Omental fat pad (tissue), 4 donors: ENCODE measurements around the gene CPA2. TPM values are rescaled to one million over a fixed set of nuclear protein-coding genes. Genes with fewer than 3 reads are reported as not detected.

Experiments used
- ATAC-seq: fragments of 150-250 bp; one replicate; pipeline ENCODE4 v1.9.1; 2016; ENCODE audit warnings: mild to moderate bottlenecking, moderate library complexity; ENCODE audit not compliant: low FRiP score
- DNase-seq: peaks from one replicate; pipeline ENCODE4 v3.0.0-alpha.2; 2019; ENCODE audit warnings: low spot score
- total RNA-seq, 4 donors: library from RNA; depleted of rRNA; stranded (reverse); fragments of >200 nt; gene quantifications; one replicate each; pipeline ENCODE4 v1.1.0, GENCODE V29; 2016
- TF ChIP-seq, protein P1 (sequence below), 3 donors: fragments of 450-650 bp; IDR thresholded peaks; one replicate each; pipeline ENCODE4 v1.5.1; 2016 to 2017; ENCODE audit warnings: antibody characterized with exemption in 3 of 3, mild to moderate bottlenecking in 3 of 3, moderate library complexity in 2 of 3

Gene CPA2
- total RNA-seq, 4 donors from 2014 or later = 0.88 TPM; not detected in 3

- TF ChIP-seq, protein P1, sequence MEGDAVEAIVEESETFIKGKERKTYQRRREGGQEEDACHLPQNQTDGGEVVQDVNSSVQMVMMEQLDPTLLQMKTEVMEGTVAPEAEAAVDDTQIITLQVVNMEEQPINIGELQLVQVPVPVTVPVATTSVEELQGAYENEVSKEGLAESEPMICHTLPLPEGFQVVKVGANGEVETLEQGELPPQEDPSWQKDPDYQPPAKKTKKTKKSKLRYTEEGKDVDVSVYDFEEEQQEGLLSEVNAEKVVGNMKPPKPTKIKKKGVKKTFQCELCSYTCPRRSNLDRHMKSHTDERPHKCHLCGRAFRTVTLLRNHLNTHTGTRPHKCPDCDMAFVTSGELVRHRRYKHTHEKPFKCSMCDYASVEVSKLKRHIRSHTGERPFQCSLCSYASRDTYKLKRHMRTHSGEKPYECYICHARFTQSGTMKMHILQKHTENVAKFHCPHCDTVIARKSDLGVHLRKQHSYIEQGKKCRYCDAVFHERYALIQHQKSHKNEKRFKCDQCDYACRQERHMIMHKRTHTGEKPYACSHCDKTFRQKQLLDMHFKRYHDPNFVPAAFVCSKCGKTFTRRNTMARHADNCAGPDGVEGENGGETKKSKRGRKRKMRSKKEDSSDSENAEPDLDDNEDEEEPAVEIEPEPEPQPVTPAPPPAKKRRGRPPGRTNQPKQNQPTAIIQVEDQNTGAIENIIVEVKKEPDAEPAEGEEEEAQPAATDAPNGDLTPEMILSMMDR (IDR thresholded peaks at IDR 0.05) = no peak
- DNase-seq = no peak
- ATAC-seq = no peak
Observed at GRCh38 chr7:130262448-130262847, 4.2 kb upstream of the CPA2 start.

GRCh38 chr7:130263130-130263529 lies 3.5 kb upstream of the CPA2 start:
- DNase-seq (no peak), ATAC-seq (no peak)
- TF ChIP-seq, protein P1 (IDR thresholded peaks at IDR 0.05) = no peak

DNA sequence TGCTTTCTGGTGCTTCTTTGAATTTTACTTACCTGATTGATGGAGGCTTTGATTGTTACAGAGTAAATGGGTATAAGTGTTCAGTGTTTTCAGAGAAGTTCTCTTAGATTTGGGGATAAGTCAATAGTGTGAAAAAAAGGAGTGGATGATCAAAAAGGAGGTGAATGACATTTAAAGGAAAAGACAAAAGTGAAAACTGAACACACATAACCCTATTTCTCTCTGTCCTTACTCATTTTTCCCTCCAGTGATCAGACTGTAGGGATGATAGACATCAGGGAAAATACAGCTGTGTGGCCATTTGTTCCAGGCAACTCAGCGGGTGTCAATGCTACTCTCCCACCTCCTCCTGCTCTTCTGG lies 278 bp downstream of the CPA2 start:
- ATAC-seq = no peak
- no peak for DNase-seq
- TF ChIP-seq, protein P1 (IDR thresholded peaks at IDR 0.05) = no peak

- TF ChIP-seq, protein P1 (IDR thresholded peaks at IDR 0.05) = no peak
Observed at GRCh38 chr7:130268463-130269317, 2.0 kb downstream of the CPA2 start.

DNA sequence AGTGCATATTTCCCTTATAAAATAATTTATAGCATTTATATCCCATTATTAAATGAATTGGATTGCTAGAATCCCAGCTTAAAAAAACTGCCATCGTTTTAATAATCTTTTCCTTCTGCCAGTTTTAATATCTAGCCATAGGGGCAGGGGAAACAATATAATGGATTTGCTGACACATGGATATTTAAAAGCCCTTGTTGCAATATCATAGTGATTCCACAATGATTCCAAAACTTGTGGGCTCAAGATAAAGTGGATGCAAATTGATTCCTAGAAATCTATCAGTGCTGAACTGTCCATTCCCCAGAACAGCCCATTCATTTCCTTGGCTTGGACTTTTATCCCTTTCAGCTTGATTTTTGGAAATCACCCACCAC lies 2.6 kb downstream of the CPA2 start:
- DNase-seq (no peak), ATAC-seq (no peak)
- TF ChIP-seq, protein P1 (IDR thresholded peaks at IDR 0.05) = no peak

More at GRCh38 chr7:130268463-130269317, 2.0 kb downstream of the CPA2 start:
- DNase-seq (no peak), ATAC-seq (no peak)

GRCh38 chr7:130270947-130271800 lies 4.5 kb downstream of the CPA2 start:
- no peak for ATAC-seq
- DNase-seq = no peak
- TF ChIP-seq, protein P1 (IDR thresholded peaks at IDR 0.05) = no peak
